ENCODE data around the gene CLRN2.

DNA sequence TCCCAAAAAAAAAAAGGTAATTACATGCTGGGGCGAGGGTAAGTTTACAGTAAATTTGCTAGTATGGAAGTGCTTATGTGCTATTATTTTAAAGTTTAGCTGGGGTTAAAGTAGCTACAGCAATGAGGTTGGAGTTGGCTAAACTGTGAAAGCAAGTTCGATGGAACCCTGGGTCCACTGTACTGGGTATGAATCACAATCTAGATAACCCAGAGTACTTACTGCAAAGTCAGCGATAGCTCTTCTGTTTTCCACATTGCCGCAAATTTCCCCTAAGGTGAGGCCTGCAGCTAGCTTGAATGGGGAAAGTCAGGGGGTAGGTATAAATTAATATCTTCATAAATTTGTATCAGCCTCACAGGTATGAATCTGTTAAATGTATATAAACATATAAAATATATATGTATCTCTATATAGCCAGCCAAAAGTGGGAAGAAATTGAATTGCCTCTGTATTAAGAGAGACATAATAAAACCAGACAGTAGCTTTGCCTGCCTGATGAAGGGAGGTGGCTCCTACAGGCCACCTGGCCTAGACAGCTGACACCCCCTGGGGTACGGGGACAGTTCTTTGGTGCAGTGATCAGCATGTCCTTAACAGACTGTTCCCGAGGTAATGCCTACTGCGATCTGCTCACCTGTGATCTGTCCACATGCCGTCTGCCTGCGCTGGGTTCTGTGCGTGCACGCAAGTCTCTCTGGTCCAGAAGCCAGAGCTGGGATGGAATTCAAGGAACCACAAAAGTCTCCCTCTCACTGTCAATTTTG, 30.6 kb downstream of the CLRN2 start:
- TF ChIP-seq, protein P1, sequence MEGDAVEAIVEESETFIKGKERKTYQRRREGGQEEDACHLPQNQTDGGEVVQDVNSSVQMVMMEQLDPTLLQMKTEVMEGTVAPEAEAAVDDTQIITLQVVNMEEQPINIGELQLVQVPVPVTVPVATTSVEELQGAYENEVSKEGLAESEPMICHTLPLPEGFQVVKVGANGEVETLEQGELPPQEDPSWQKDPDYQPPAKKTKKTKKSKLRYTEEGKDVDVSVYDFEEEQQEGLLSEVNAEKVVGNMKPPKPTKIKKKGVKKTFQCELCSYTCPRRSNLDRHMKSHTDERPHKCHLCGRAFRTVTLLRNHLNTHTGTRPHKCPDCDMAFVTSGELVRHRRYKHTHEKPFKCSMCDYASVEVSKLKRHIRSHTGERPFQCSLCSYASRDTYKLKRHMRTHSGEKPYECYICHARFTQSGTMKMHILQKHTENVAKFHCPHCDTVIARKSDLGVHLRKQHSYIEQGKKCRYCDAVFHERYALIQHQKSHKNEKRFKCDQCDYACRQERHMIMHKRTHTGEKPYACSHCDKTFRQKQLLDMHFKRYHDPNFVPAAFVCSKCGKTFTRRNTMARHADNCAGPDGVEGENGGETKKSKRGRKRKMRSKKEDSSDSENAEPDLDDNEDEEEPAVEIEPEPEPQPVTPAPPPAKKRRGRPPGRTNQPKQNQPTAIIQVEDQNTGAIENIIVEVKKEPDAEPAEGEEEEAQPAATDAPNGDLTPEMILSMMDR (IDR thresholded peaks at IDR 0.05) = no peak
- no peak for TF ChIP-seq POLR2A (IDR thresholded peaks at IDR 0.05)

Measured in lower leg skin (tissue), 3 donors.